PC-9 (cell line): ENCODE data around the gene GOLGA6A. TPM values are rescaled to one million over a fixed set of nuclear protein-coding genes. Genes with fewer than 3 reads are reported as not detected.

Experiments used
- BruUV-seq: library from RNA; stranded (reverse); fragments of 400-500 nt; replicated peaks from 2 replicates; lab custom pipeline; 2021; lab: Mats Ljungman, UMichigan
- CTCF ChIA-PET: fragments of 300-600 bp; sonication (Branson Sonifier 250); formaldehyde crosslinking; loops from one replicate; lab custom pipeline; 2022; ENCODE audit warnings: antibody characterized with exemption; lab: Charles Lee
- POLR2A ChIA-PET: fragments of 300-600 bp; sonication (Branson Sonifier 250); formaldehyde crosslinking; loops from one replicate; lab custom pipeline; 2022; ENCODE audit warnings: antibody characterized with exemption; ENCODE audit not compliant: unreplicated experiment; lab: Charles Lee
- DNase-seq, 2 experiments: peaks; one replicate each; pipeline versions ENCODE4 v3.0.0 to v3.0.0-alpha.2; 2015 to 2022; ENCODE audit warnings: mixed read lengths in 1 of 2
- H2AFZ ChIP-seq: fragments of 200-600 bp; sonication (generic); 2 replicates; pipeline ENCODE4 v1.8.1; 2017; ENCODE audit warnings: antibody characterized with exemption
- H3F3A ChIP-seq: fragments of 200-600 bp; sonication (generic); 2 replicates; pipeline ENCODE4 v1.8.1; 2017; ENCODE audit warnings: antibody characterized with exemption, mild to moderate bottlenecking, low read depth; ENCODE audit not compliant: insufficient read depth
- H3K27ac ChIP-seq: fragments of 200-600 bp; sonication (generic); 2 replicates; pipeline ENCODE4 v1.6.1; 2016; ENCODE audit warnings: mixed run types
- H3K27me3 ChIP-seq: fragments of 200-600 bp; sonication (generic); 2 replicates; pipeline ENCODE4 v1.6.1; 2016; ENCODE audit warnings: low read depth, mixed run types; ENCODE audit not compliant: insufficient read depth
- H3K36me3 ChIP-seq: fragments of 200-600 bp; sonication (generic); 2 replicates; pipeline ENCODE4 v1.6.1; 2016; ENCODE audit warnings: low read depth, mixed run types
- H3K4me1 ChIP-seq: fragments of 200-600 bp; sonication (generic); replicated peaks from 2 replicates; pipeline ENCODE4 v1.6.1; 2016; ENCODE audit warnings: mixed run types; ENCODE audit not compliant: insufficient read depth
- H3K4me2 ChIP-seq: fragments of 200-600 bp; sonication (generic); 2 replicates; pipeline ENCODE4 v1.6.1; 2017; ENCODE audit warnings: mixed run types
- H3K4me3 ChIP-seq: fragments of 200-600 bp; sonication (generic); 2 replicates; pipeline ENCODE4 v1.6.1; 2016; ENCODE audit warnings: mixed run types
- H3K79me2 ChIP-seq: fragments of 200-600 bp; sonication (generic); 2 replicates; pipeline ENCODE4 v1.6.1; 2017; ENCODE audit warnings: low read depth, mixed run types
- H3K9me2 ChIP-seq: fragments of 200-600 bp; sonication (generic); 2 replicates; pipeline ENCODE4 v1.8.1; 2017; ENCODE audit warnings: mild to moderate bottlenecking; ENCODE audit not compliant: insufficient read depth
- H3K9me3 ChIP-seq: fragments of 200-600 bp; sonication (generic); 2 replicates; pipeline ENCODE4 v1.8.1; 2016; ENCODE audit warnings: low read depth; ENCODE audit not compliant: insufficient read depth
- H4K20me1 ChIP-seq: fragments of 200-600 bp; sonication (generic); 2 replicates; pipeline ENCODE4 v1.8.1; 2017; ENCODE audit not compliant: insufficient read depth
- EZH2 ChIP-seq: fragments of 200-600 bp; sonication (generic); IDR thresholded peaks from 2 replicates; pipeline ENCODE4 v1.8.0; 2017; ENCODE audit warnings: antibody characterized with exemption, low read depth
- intact Hi-C: fragments of 100-400 bp; cut with micrococcal nuclease; formaldehyde crosslinking; loops from one replicate; pipeline ENCODE4 v1.10.0; 2022; ENCODE audit not compliant: unreplicated experiment
- total RNA-seq: library from RNA; stranded (reverse); gene quantifications from 2 replicates; pipeline ENCODE4 v1.2.3, GENCODE V29; 2021
- TF ChIP-seq, protein P1 (sequence below): fragments of 200-600 bp; sonication (generic); conservative IDR thresholded peaks from 2 replicates; pipeline ENCODE4 v1.6.1; 2017; ENCODE audit warnings: mixed run types, antibody characterized with exemption, mild to moderate bottlenecking, moderate library complexity

Gene GOLGA6A
- total RNA-seq, 1 experiment from 2014 or later: not detected

DNA sequence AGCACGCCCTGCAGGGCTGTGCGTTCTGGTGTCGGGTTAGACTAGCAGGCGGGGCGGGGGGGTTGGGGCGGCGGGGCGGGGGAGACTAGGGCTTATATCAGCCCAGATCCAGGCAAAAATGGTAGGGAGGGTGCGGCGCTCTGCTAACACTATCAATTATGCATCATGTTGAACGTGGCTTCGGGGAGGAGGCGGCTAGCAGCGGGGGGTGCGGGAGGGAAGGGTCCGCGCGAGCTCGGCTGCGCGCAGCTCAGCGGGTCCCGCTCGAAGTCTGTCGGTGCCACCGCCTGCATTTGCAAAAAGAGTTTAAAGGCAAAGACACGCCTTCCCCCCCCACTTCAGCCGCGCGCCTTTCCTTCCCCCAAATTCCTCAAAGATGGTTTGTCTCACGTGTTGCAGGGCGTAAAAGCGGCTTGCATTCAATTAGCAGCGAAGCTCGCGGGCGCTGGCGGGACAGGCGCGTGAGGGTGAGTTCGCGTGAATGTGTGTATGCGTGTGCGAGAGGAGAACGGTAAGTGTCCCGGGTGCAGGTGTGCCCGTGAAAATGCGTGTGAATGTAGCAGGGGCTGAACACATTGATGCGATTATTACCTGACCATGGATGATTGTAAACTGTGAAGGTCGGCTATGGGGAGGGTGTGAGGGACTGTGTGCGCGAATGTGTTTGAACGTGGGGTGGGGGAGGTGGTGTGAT is 48.0 kb upstream of the GOLGA6A start, which contains the start of gene ISLR2:
Gene ISLR2 (plus strand): TSS at position 432 of the 694 bp plus-strand sequence. CDS start 2,169 bp downstream, outside the sequence.
- CTCF ChIA-PET: interaction anchor here (0.6 to 3.6 kb wide), 3 partner anchors 125 to 202 kb away, joined by 6 to 26 read pairs (median 10); no protein-coding TSS in a partner anchor

DNA sequence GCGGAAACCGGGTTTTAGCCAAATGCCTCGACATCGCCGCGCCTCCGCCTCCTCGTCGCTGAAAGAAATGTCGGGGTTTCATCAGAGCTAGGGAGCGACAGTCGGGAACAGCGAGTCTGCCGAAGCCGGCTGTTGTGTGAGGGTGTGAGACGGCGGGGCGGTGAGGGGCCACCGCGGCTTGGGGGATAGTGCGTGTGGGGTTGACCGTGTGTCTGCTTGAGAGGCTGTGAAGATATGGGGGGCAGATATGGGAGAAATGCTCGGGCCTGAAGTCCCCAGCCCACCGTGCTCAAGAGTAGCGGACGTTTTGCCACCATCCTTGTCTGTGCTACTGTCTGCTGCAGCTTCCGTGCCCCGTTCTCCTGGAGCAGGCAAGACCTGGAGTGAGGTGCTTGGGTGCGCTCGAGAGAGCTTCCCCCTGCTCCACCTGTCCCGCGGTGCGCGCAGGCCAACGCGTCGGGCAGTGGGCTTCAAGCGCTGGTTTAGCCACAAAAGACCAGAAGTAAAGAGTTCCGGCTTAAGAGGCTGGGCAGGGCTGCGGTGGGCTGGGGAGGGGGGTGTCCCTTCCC is 47.3 kb upstream of the GOLGA6A start:
- Histone ChIP-seq H3K4me2 (no peak overlapping the region), H3K27ac (no peak overlapping the region), H3K79me2 (no peaks in the 10 kb centered on the region), H3K9me2 (no peaks in the 10 kb centered on the region), H3K27me3 (peaks cover 11% of the 10 kb centered on the region), H2AFZ (no peak overlapping the region), H4K20me1 (no peaks in the 10 kb centered on the region), H3K36me3 (no peaks in the 10 kb centered on the region), H3K9me3 (no peaks in the 10 kb centered on the region), H3K4me3 (no peak overlapping the region), H3F3A (no peaks in the 10 kb centered on the region), H3K4me1 (0 out of 2 replicates have a peak, but pooled peaks cover 8% of the 10 kb centered on the region)
- BruUV-seq: no TSS peak
- CTCF ChIA-PET: interaction anchor here (0.6 to 3.6 kb wide), 5 partner anchors 111 to 202 kb away, joined by 5 to 26 read pairs (median 6); no protein-coding TSS in a partner anchor
- no peak for TF ChIP-seq EZH2
- TF ChIP-seq, protein P1, sequence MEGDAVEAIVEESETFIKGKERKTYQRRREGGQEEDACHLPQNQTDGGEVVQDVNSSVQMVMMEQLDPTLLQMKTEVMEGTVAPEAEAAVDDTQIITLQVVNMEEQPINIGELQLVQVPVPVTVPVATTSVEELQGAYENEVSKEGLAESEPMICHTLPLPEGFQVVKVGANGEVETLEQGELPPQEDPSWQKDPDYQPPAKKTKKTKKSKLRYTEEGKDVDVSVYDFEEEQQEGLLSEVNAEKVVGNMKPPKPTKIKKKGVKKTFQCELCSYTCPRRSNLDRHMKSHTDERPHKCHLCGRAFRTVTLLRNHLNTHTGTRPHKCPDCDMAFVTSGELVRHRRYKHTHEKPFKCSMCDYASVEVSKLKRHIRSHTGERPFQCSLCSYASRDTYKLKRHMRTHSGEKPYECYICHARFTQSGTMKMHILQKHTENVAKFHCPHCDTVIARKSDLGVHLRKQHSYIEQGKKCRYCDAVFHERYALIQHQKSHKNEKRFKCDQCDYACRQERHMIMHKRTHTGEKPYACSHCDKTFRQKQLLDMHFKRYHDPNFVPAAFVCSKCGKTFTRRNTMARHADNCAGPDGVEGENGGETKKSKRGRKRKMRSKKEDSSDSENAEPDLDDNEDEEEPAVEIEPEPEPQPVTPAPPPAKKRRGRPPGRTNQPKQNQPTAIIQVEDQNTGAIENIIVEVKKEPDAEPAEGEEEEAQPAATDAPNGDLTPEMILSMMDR: no peak
- POLR2A ChIA-PET: no interaction called here
- no peak for DNase-seq
- intact Hi-C loops: loop anchor here (1.0 to 5.0 kb wide), 2 partner anchors 111 to 172 kb away; no protein-coding TSS in a partner anchor

More for the DNA sequence above, 48.0 kb upstream of the GOLGA6A start, which contains the start of gene ISLR2:
- no peak within 1 kb of the TSS for H3K4me3 ChIP-seq
- no peak for TF ChIP-seq EZH2
- TF ChIP-seq, protein P1: no peak
- peaks cover 10% of the 10 kb centered on the region for H3K27me3 ChIP-seq
- H3K4me2 ChIP-seq: no peak within 1 kb of the TSS
- POLR2A ChIA-PET: no interaction called here
- H3K9me2 ChIP-seq: no peaks in the 10 kb centered on the region
- H3K27ac ChIP-seq: no peak within 1 kb of the TSS
- no peaks in the 10 kb centered on the region for H3F3A ChIP-seq
- H2AFZ ChIP-seq: no peak within 1 kb of the TSS
- no TSS peak for BruUV-seq
- 0 out of 2 replicates have a peak, but pooled peaks cover 9% of the 10 kb centered on the region for H3K4me1 ChIP-seq
- no peaks in the 10 kb centered on the region for H3K79me2 ChIP-seq
- H3K9me3 ChIP-seq: no peaks in the 10 kb centered on the region
- DNase-seq: no peak
- H4K20me1 ChIP-seq: no peaks in the 10 kb centered on the region
- intact Hi-C loops: loop anchor here (1.0 kb wide), 1 partner anchor 110 kb away; no protein-coding TSS in a partner anchor
- H3K36me3 ChIP-seq: no peaks in the 10 kb centered on the region

DNA sequence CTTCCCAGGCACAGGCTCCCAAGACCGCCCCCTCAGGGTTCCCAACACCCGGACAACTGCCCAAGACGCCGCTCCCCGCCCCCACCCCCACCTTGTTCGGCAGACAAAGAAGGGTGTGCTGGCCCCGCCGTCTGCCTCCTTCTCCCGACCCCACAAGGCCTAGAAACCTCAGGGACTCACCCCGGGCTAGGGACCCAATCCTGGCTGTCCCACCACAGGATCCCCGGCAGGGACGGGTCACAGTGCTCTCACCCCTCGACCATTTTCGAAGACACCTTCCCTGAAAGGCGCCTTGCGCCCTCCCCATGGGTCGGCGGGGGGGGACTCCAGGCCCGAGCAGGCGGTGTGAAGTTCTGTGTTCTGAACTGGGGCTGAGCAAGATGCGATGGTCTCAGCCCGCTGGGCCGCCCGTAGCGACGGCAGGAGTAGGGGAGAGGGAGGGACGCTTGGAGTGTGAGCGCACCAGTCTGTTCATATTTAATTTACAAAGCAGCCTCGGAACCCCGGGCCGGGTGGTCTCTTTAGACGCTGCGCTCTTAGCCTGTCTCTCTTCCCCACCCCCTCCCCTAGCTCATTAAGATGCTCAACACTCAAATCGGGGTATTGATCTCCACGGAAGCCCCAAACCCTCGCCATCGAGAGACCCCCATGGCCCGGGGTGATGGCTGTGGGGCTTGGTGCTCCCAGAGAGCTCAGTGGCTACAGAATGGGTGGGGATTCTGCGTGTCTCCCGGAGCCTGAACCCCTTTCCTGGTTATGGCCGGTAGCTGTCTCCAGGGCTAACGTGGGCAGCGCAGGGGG is 46.6 kb upstream of the GOLGA6A start:
- no peaks in the 10 kb centered on the region for H4K20me1 ChIP-seq
- H2AFZ ChIP-seq: no peak overlapping the region
- POLR2A ChIA-PET: interaction anchor here (0.6 kb wide), 1 partner anchor 135 kb away, joined by 7 read pairs; no protein-coding TSS in a partner anchor
- peaks cover 18% of the 10 kb centered on the region for H3K27me3 ChIP-seq
- no peaks in the 10 kb centered on the region for H3K79me2 ChIP-seq
- no TSS peak for BruUV-seq
- no peak for DNase-seq
- CTCF ChIA-PET: interaction anchor here (0.6 to 3.6 kb wide), 6 partner anchors 111 to 240 kb away, joined by 3 to 26 read pairs (median 5); no protein-coding TSS in a partner anchor
- H3K4me1 ChIP-seq: 0 out of 2 replicates have a peak, but pooled peaks cover 8% of the 10 kb centered on the region
- intact Hi-C loops: loop anchor here (5.0 kb wide), 1 partner anchor 172 kb away; no protein-coding TSS in a partner anchor
- H3K4me3 ChIP-seq: no peak overlapping the region
- no peaks in the 10 kb centered on the region for H3F3A ChIP-seq
- H3K4me2 ChIP-seq: no peak overlapping the region
- no peaks in the 10 kb centered on the region for H3K36me3 ChIP-seq
- no peak overlapping the region for H3K27ac ChIP-seq
- H3K9me2 ChIP-seq: no peaks in the 10 kb centered on the region
- no peaks in the 10 kb centered on the region for H3K9me3 ChIP-seq
- no peak for TF ChIP-seq EZH2
- TF ChIP-seq, protein P1: no peak
